Measurements from ENCODE around the gene AMELX.

The AMELX gene

DNA sequence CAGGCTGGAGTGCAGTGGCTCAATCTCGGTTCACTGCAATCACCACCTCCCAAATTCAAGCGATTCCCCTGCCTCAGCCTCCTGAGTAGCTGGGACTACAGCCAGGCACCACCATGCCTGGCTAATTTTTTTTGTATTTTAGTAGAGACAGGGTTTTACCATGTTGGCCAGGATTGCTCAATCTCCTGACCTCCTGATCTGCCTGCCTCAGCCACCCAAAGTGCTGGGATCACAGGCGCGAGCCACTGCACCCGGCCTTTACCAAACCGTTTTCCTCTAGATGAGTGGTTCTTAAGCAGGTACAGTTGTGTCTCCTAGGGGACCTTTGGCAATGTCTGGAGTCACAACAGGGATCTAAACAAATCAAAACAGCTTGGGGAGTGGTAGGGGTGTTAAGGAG lies 11.6 kb downstream of the AMELX start:
- TF ChIP-seq, protein P1, sequence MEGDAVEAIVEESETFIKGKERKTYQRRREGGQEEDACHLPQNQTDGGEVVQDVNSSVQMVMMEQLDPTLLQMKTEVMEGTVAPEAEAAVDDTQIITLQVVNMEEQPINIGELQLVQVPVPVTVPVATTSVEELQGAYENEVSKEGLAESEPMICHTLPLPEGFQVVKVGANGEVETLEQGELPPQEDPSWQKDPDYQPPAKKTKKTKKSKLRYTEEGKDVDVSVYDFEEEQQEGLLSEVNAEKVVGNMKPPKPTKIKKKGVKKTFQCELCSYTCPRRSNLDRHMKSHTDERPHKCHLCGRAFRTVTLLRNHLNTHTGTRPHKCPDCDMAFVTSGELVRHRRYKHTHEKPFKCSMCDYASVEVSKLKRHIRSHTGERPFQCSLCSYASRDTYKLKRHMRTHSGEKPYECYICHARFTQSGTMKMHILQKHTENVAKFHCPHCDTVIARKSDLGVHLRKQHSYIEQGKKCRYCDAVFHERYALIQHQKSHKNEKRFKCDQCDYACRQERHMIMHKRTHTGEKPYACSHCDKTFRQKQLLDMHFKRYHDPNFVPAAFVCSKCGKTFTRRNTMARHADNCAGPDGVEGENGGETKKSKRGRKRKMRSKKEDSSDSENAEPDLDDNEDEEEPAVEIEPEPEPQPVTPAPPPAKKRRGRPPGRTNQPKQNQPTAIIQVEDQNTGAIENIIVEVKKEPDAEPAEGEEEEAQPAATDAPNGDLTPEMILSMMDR (conservative IDR thresholded peaks at IDR 0.05), result no peak

DNA sequence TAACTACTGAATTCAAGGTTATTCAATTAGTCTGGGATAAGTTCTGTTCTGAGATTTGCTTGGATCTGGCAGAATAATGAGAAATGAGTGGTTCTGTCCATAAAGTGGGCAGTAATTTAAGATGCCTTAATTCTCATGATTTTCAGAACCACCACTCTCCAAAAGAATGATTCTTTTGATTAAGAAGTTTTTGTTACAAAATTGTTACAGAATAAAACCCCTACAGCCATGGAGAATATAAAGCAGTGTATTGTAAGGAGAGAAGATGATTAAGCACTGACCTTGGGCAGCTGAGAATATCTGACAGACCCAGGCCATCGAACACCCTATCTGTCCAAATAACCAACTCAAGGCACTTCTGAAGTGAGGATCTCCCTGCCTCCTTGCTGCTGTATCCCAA lies 12.4 kb downstream of the AMELX start:
- TF ChIP-seq, protein P1 (conservative IDR thresholded peaks at IDR 0.05), result no peak
- no peak overlapping the region; the same call in 1 of the 2 replicates for H3K27ac ChIP-seq

More for the DNA sequence above, 11.6 kb downstream of the AMELX start:
- H3K27ac ChIP-seq, result no peak overlapping the region; the same call in 1 of the 2 replicates

DNA sequence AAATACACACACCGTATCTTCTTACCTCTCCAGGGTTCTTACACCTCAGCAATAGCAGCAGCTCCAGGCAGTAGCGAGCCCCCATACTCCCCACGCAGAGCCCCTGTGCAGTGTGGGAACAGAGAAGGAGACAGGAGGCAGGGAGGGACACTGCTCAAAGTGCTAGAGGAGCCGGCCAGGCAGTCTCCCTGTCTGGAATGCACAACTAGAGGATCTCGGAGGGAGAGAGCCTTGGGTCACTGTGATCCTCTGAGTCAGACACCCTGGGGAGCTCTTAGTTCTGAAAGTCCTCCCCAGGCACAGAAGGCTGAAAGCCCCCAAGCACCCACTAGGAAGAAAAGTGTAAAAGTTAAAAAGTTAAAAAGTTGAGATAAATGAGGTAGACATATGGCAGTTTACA lies 16.0 kb downstream of the AMELX start:
- TF ChIP-seq, protein P1 (conservative IDR thresholded peaks at IDR 0.05), result no peak
- H3K27ac ChIP-seq, result no peak overlapping the region; the same call in 1 of the 2 replicates

DNA sequence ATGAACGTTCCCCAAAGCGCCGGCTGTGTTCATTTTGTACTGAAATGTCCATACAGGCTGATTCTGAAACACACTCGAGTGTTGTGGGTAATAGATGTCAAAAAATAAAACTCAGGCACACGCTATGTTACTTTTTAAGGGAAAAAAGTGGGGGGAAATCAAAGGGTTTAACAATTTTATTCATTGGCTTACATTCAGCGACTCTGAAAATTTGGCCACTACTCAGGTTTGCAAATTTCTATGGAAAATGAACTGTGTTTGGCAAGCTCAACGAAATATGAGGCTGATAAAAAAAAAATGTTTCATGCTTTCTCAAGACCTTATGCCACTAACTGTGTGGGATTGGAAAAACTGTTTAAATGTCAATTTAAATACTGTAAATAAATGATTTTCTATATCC lies 18.5 kb downstream of the AMELX start:
- TF ChIP-seq, protein P1 (conservative IDR thresholded peaks at IDR 0.05), result no peak

DNA sequence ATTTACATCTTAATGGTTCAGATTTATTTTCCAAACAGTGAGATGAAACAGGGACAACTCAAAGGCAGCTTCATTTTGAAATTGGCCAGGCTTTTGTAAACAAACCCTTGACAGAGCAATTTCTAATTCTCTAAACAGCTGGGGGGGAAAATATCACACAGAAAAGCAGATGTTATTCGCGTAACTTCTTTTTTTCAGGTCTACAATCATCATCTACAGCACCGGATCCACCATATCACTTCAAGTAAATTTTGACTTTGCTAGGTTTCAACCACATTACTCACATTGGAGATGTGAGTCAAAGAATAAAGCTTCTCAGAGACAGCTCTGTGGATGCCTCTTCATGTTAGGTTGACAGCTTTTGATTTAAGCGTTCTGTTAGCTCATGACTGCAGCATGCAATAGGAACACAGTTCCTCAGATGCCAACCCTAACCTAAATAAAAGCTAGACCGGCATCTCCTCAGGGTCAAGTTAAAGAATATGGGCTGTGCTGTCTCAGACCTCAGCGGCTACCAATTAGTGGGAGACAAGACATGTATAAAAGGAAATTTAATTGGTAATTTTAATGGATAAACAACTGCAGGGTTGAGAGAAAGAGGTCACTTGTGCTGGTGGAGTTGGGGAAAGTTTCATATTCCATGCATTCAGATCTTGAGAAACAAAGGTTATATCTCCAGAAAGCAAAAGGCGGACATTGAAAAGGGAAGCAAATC lies 26.8 kb downstream of the AMELX start:
- H3K27ac ChIP-seq, result peak overlapping the region; percentile 39
- TF ChIP-seq, protein P1 (conservative IDR thresholded peaks at IDR 0.05), result no peak

More for the DNA sequence above, 18.5 kb downstream of the AMELX start:
- H3K27ac ChIP-seq, result no peak overlapping the region

DNA sequence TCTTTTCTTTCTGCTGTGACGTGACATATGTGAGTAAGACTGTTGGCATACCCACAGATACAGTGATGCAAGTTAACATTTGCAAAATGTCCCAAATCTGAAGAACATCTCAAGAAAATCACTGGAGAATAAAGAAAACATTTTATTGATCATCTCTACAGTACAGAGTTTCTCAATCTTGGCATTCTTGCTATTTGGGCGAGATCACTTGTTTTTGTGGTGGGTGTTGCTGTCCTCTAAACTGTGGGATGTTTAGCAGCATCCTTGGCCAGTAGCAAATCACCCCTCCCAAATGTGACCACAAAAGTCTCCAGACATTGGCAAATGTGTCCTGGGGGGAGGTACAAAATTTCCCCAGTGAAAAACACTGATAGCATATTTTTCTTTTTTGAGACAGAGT lies 28.8 kb downstream of the AMELX start:
- no peak overlapping the region for H3K27ac ChIP-seq
- TF ChIP-seq, protein P1 (conservative IDR thresholded peaks at IDR 0.05), result no peak

DNA sequence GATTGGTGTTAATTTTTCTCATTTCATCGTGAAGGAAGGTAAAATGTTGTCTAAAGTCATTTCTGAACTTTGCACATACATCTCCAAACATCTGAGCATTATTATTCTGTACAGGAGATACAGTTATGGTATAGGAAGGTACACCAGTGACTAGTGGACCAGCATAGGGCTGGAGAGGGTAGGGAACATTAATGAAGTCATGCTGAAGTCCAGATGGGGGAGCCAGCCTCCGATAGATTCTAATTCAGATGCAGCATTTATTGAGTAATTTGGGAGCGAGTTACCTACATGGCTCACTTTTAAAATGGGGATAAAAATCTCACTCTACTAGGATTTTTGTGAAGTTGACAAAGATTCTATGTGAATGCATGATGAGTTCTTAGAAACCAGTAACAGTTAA lies 34.9 kb downstream of the AMELX start:
- TF ChIP-seq, protein P1 (conservative IDR thresholded peaks at IDR 0.05), result no peak
- peak overlapping the region; percentile 52 for H3K27ac ChIP-seq

Data from VCaP (cell line).